Trophoblast cell (in vitro differentiated cells and primary cell): ENCODE data around the gene RAD51B.

ENCODE experiments used
- DNase-seq, 2 donors: peaks; one replicate each; pipeline ENCODE4 v3.0.0-alpha.2; 2016
- H2AFZ ChIP-seq: 2 replicates; pipeline ENCODE4 v1.6.1; 2013; ENCODE audit warnings: low read length, moderate library complexity, mild to moderate bottlenecking; ENCODE audit not compliant: insufficient read depth, poor library complexity
- H2AK5ac ChIP-seq: 2 replicates; pipeline ENCODE4 v1.6.1; 2013; ENCODE audit warnings: mild to moderate bottlenecking, low read length
- H2BK120ac ChIP-seq: 2 replicates; pipeline ENCODE4 v1.6.1; 2013; ENCODE audit warnings: low read length, mild to moderate bottlenecking, moderate library complexity; ENCODE audit not compliant: insufficient read depth, poor library complexity
- H2BK12ac ChIP-seq: 2 replicates; pipeline ENCODE4 v1.6.1; 2013; ENCODE audit warnings: mild to moderate bottlenecking, low read length, moderate library complexity
- H2BK5ac ChIP-seq: 2 replicates; pipeline ENCODE4 v1.6.1; 2013; ENCODE audit warnings: low read length, low read depth, moderate library complexity, mild to moderate bottlenecking; ENCODE audit not compliant: poor library complexity
- H3K14ac ChIP-seq: 2 replicates; pipeline ENCODE4 v1.6.1; 2013; ENCODE audit warnings: mild to moderate bottlenecking, low read length
- H3K18ac ChIP-seq: 2 replicates; pipeline ENCODE4 v1.6.1; 2013; ENCODE audit warnings: mild to moderate bottlenecking, low read length
- H3K23ac ChIP-seq: 2 replicates; pipeline ENCODE4 v1.6.1; 2013; ENCODE audit warnings: low read length
- H3K27ac ChIP-seq: 2 replicates; pipeline ENCODE4 v1.5.1; 2013; ENCODE audit warnings: low read depth, mild to moderate bottlenecking, inconsistent platforms, low read length, moderate library complexity
- H3K27me3 ChIP-seq: 2 replicates; pipeline ENCODE4 v1.6.1; 2013; ENCODE audit warnings: inconsistent platforms, mild to moderate bottlenecking, low read length, moderate library complexity; ENCODE audit not compliant: insufficient read depth
- H3K36me3 ChIP-seq, 2 experiments: 1 replicate in 1 of 2; 2 replicates in 1 of 2; pipeline ENCODE4 v1.6.1; 2013; ENCODE audit warnings: low read length in 2 of 2, mild to moderate bottlenecking in 2 of 2, moderate library complexity in 1 of 2; ENCODE audit not compliant: insufficient read depth in 2 of 2, control insufficient read depth in 1 of 2
- H3K4ac ChIP-seq: 2 replicates; pipeline ENCODE4 v1.6.1; 2013; ENCODE audit warnings: low read depth, mild to moderate bottlenecking, low read length, moderate library complexity
- H3K4me1 ChIP-seq, 2 experiments: 1 replicate in 1 of 2; 2 replicates in 1 of 2; pipeline ENCODE4 v1.6.1; 2013; ENCODE audit warnings: low read length in 2 of 2, mild to moderate bottlenecking in 2 of 2, moderate library complexity in 1 of 2; ENCODE audit not compliant: insufficient read depth in 2 of 2, control insufficient read depth in 1 of 2
- H3K4me2 ChIP-seq: 2 replicates; pipeline ENCODE4 v1.6.1; 2013; ENCODE audit warnings: inconsistent platforms, mild to moderate bottlenecking, low read length, moderate library complexity
- H3K4me3 ChIP-seq: 2 replicates; pipeline ENCODE4 v1.5.1; 2013; ENCODE audit warnings: mild to moderate bottlenecking, low read depth, low read length, inconsistent platforms
- H3K79me1 ChIP-seq: one replicate; pipeline ENCODE4 v1.6.1; 2013; ENCODE audit warnings: low read length
- H3K79me2 ChIP-seq: 2 replicates; pipeline ENCODE4 v1.6.1; 2013; ENCODE audit warnings: low read length, mild to moderate bottlenecking; ENCODE audit not compliant: control insufficient read depth, insufficient read depth, poor library complexity
- H3K9ac ChIP-seq: 2 replicates; pipeline ENCODE4 v1.6.1; 2013; ENCODE audit warnings: mild to moderate bottlenecking, low read length
- H3K9me3 ChIP-seq: 2 replicates; pipeline ENCODE4 v1.6.1; 2013; ENCODE audit warnings: low read depth, mild to moderate bottlenecking, control low read depth, inconsistent platforms, low read length; ENCODE audit not compliant: insufficient read depth
- H4K12ac ChIP-seq: 2 replicates; pipeline ENCODE4 v1.6.1; 2013; ENCODE audit warnings: low read depth, mild to moderate bottlenecking, low read length, moderate library complexity
- H4K8ac ChIP-seq: 2 replicates; pipeline ENCODE4 v1.6.1; 2013; ENCODE audit warnings: low read depth, mild to moderate bottlenecking, low read length, moderate library complexity
- H4K91ac ChIP-seq: one replicate; pipeline ENCODE4 v1.6.1; 2013; ENCODE audit warnings: low read depth, mild to moderate bottlenecking, low read length, moderate library complexity
- WGBS: extraction: QIAGEN DNeasy Blood & Tissue Kit; methylation state at CpG from one replicate; pipeline ENCODE4 v1.1.7; 2013; ENCODE audit warnings: missing lambda C conversion rate; ENCODE audit not compliant: insufficient read length, insufficient coverage; ENCODE audit errors: extremely low coverage; 5-methylcytosine and 5-hydroxymethylcytosine counted together

Gene RAD51B

DNA sequence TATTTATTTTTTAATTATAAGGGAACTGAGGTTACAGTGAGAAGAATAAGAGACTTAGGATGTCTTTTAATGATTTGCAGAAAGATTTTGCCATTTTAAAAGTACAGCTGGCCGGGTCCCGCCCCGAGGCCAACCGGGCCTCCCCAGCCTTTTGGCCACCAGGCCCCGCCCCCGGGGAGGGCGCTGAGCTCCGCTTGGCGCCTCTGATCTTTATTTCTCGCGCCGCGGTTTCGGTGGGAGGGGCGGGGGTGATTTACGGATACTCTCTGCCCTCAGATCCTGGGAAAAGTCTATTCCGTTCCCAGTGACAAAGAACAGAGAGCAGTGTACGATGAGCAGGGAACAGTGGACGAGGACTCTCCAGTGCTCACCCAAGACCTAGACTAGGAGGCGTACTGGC, 20.8 kb upstream of the RAD51B start:
- peaks cover 25 to 50% of the 10 kb centered on the region in 2 experiments for H3K36me3 ChIP-seq
- H3K14ac ChIP-seq, result no peak overlapping the region
- no peak overlapping the region for H3K4me3 ChIP-seq
- no peak overlapping the region for H3K4me2 ChIP-seq
- no peak overlapping the region for H2BK5ac ChIP-seq
- no peak overlapping the region for H4K91ac ChIP-seq
- no peak overlapping the region for H3K4ac ChIP-seq
- no peaks in the 10 kb centered on the region for H3K79me2 ChIP-seq
- DNase-seq, result no peak
- no peak overlapping the region for H3K23ac ChIP-seq
- H2AFZ ChIP-seq, result no peak overlapping the region
- H3K9ac ChIP-seq, result no peak overlapping the region
- H3K9me3 ChIP-seq, result no peaks in the 10 kb centered on the region
- no peaks in the 10 kb centered on the region for H3K4me1 ChIP-seq
- no peak overlapping the region for H2BK120ac ChIP-seq
- H2BK12ac ChIP-seq, result no peak overlapping the region
- no peak overlapping the region for H2AK5ac ChIP-seq
- no peak overlapping the region for H3K18ac ChIP-seq
- no peak overlapping the region for H3K27ac ChIP-seq
- H3K27me3 ChIP-seq, result no peaks in the 10 kb centered on the region
- WGBS, result no CpG with 5 or more reads among the region's 20 CpGs
- no peak overlapping the region for H4K12ac ChIP-seq
- H4K8ac ChIP-seq, result no peak overlapping the region
- H3K79me1 ChIP-seq, result no peaks in the 10 kb centered on the region

- no peak overlapping the region for H3K4me2 ChIP-seq
- H2AK5ac ChIP-seq, result no peak overlapping the region
- no peak for DNase-seq
- no peaks in the 10 kb centered on the region for H3K79me2 ChIP-seq
- H2BK120ac ChIP-seq, result no peak overlapping the region
- no peak overlapping the region for H4K91ac ChIP-seq
- H3K4me3 ChIP-seq, result no peak overlapping the region
- H3K36me3 ChIP-seq, result peaks cover 24 to 51% of the 10 kb centered on the region in 2 experiments
- H2BK12ac ChIP-seq, result no peak overlapping the region
- no peak overlapping the region for H3K27ac ChIP-seq
- no peak overlapping the region for H3K4ac ChIP-seq
- WGBS, result no CpG with 5 or more reads among the region's 4 CpGs
- no peaks in the 10 kb centered on the region for H3K4me1 ChIP-seq
- no peak overlapping the region for H2BK5ac ChIP-seq
- no peak overlapping the region for H3K23ac ChIP-seq
- no peaks in the 10 kb centered on the region for H3K79me1 ChIP-seq
- H3K9ac ChIP-seq, result no peak overlapping the region
- no peaks in the 10 kb centered on the region for H3K9me3 ChIP-seq
- no peak overlapping the region for H3K18ac ChIP-seq
- no peak overlapping the region for H4K12ac ChIP-seq
- no peak overlapping the region for H2AFZ ChIP-seq
- no peak overlapping the region for H3K14ac ChIP-seq
- H3K27me3 ChIP-seq, result no peaks in the 10 kb centered on the region
- no peak overlapping the region for H4K8ac ChIP-seq
Observed at GRCh38 chr14:67800743-67801142, 18.8 kb upstream of the RAD51B start.

DNA sequence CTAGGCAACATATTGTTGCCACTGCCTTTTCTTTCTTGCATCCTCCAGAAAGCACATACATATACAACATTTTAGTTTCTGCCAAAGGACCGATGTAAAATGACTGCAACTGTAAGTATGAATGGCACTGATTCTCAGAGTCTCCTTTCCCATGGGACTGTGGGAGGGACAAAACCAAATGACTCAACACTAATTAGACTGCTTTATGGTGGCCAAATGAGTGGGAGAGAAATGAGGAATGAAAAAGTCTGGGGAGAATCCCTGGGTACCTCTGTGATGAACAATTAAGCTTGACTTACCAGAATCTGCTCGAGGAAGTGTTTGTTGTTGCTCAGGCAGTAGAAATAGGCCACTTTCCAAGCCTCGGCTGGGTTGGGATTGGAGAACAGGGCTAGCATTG, 13.3 kb upstream of the RAD51B start:
- no peak overlapping the region for H3K4me2 ChIP-seq
- H2BK120ac ChIP-seq, result no peak overlapping the region
- no CpG with 5 or more reads among the region's 3 CpGs for WGBS
- no peak overlapping the region for H3K4ac ChIP-seq
- peaks cover 26 to 49% of the 10 kb centered on the region in 2 experiments for H3K36me3 ChIP-seq
- H2AK5ac ChIP-seq, result no peak overlapping the region
- H3K23ac ChIP-seq, result no peak overlapping the region
- no peaks in the 10 kb centered on the region for H3K79me2 ChIP-seq
- no peak overlapping the region for H4K12ac ChIP-seq
- no peaks in the 10 kb centered on the region for H3K27me3 ChIP-seq
- H3K4me3 ChIP-seq, result no peak overlapping the region
- no peak overlapping the region for H4K91ac ChIP-seq
- H3K18ac ChIP-seq, result no peak overlapping the region
- DNase-seq, result no peak
- H3K4me1 ChIP-seq, result no peaks in the 10 kb centered on the region
- no peak overlapping the region for H3K9ac ChIP-seq
- H3K27ac ChIP-seq, result no peak overlapping the region
- no peak overlapping the region for H2AFZ ChIP-seq
- no peak overlapping the region for H3K14ac ChIP-seq
- H3K79me1 ChIP-seq, result no peaks in the 10 kb centered on the region
- H3K9me3 ChIP-seq, result no peaks in the 10 kb centered on the region
- H2BK5ac ChIP-seq, result no peak overlapping the region
- no peak overlapping the region for H4K8ac ChIP-seq
- H2BK12ac ChIP-seq, result no peak overlapping the region

GRCh38 chr14:67814821-67815220, 4.8 kb upstream of the RAD51B start:
- no peak for DNase-seq
- Histone ChIP-seq H2BK5ac (no peak overlapping the region), H4K8ac (no peak overlapping the region), H3K4me1 (peaks cover 3 to 4% of the 10 kb centered on the region in 2 experiments), H3K23ac (no peak overlapping the region), H3K9me3 (no peaks in the 10 kb centered on the region), H3K27ac (no peak overlapping the region), H2BK120ac (no peak overlapping the region), H3K27me3 (no peaks in the 10 kb centered on the region), H2AFZ (no peak overlapping the region), H3K79me2 (peaks cover 5% of the 10 kb centered on the region), H3K18ac (no peak overlapping the region), H2AK5ac (no peak overlapping the region), H4K12ac (no peak overlapping the region), H2BK12ac (no peak overlapping the region), H3K14ac (no peak overlapping the region), H3K79me1 (peaks cover 4% of the 10 kb centered on the region), H3K9ac (no peak overlapping the region), H3K4ac (no peak overlapping the region), H4K91ac (no peak overlapping the region), H3K36me3 (peaks cover 0 to 3% of the 10 kb centered on the region in 2 experiments), H3K4me3 (no peak overlapping the region), H3K4me2 (no peak overlapping the region)
- WGBS, result no CpG with 5 or more reads among the region's 2 CpGs
